SIG-M5 treated with dmso at 0.1 percent for 504 hours (cell line): ENCODE results near the gene ZDHHC21.

ENCODE experiments used
- DNase-seq: peaks from one replicate; lab custom pipeline; 2025; ENCODE audit not compliant: unreplicated experiment; lab: John Stamatoyannopoulos, UW

Gene ZDHHC21

GRCh38 chr9:14693251-14693861 is at the start of gene ZDHHC21:
Gene ZDHHC21, minus strand, starts transcription at chr9:14693432. Its CDS starts 19,092 bp downstream, at chr9:14674340.
- no peak for DNase-seq

GRCh38 chr9:14741369-14741768 is 48.1 kb upstream of the ZDHHC21 start:
- DNase-seq, result no peak

- DNase-seq, result no peak
These were observed 39.9 kb upstream of the ZDHHC21 start for GRCh38 chr9:14733133-14733532.

GRCh38 chr9:14731294-14731981 is 38.2 kb upstream of the ZDHHC21 start:
- DNase-seq, result no peak

GRCh38 chr9:14730461-14730898 is 37.2 kb upstream of the ZDHHC21 start:
- DNase-seq, result no peak

GRCh38 chr9:14723301-14723700 is 30.1 kb upstream of the ZDHHC21 start:
- no peak for DNase-seq

- DNase-seq, result no peak
These were observed 29.3 kb upstream of the ZDHHC21 start, which contains the start of gene CER1 for GRCh38 chr9:14722391-14723035. Gene CER1, minus strand, starts transcription at chr9:14722733. Its CDS starts 61 bp downstream, at chr9:14722672.

GRCh38 chr9:14719231-14719923 is 26.1 kb upstream of the ZDHHC21 start:
- no peak for DNase-seq

GRCh38 chr9:14715102-14715501 is 21.9 kb upstream of the ZDHHC21 start:
- DNase-seq, result no peak

GRCh38 chr9:14713187-14713767 is 20.0 kb upstream of the ZDHHC21 start:
- DNase-seq, result no peak

- no peak for DNase-seq
These were observed 17.6 kb upstream of the ZDHHC21 start for GRCh38 chr9:14710804-14711203.

- no peak for DNase-seq
These were observed 13.4 kb upstream of the ZDHHC21 start for GRCh38 chr9:14706530-14707140.

GRCh38 chr9:14705079-14705478 is 11.8 kb upstream of the ZDHHC21 start:
- no peak for DNase-seq

GRCh38 chr9:14704281-14704680 is 11.0 kb upstream of the ZDHHC21 start:
- no peak for DNase-seq

GRCh38 chr9:14702200-14702720 is 9.0 kb upstream of the ZDHHC21 start:
- DNase-seq, result no peak

GRCh38 chr9:14692470-14693250 is 572 bp downstream of the ZDHHC21 start:
- no peak for DNase-seq

- DNase-seq, result no peak
These were observed 2.1 kb downstream of the ZDHHC21 start for GRCh38 chr9:14690948-14691730.

- no peak for DNase-seq
These were observed 6.1 kb downstream of the ZDHHC21 start for GRCh38 chr9:14687042-14687719.
